ENCODE data around the gene NAA10. TPM values are rescaled to one million over a fixed set of nuclear protein-coding genes. Genes with fewer than 3 reads are reported as not detected.
A peak's percentile ranks its signal among the peaks of the same experiment; 100 is the strongest.

Gene NAA10
- total and polyA plus RNA-seq, 7 experiments from 2014 or later: 37.6 to 79.7 (median 55.4) TPM

DNA sequence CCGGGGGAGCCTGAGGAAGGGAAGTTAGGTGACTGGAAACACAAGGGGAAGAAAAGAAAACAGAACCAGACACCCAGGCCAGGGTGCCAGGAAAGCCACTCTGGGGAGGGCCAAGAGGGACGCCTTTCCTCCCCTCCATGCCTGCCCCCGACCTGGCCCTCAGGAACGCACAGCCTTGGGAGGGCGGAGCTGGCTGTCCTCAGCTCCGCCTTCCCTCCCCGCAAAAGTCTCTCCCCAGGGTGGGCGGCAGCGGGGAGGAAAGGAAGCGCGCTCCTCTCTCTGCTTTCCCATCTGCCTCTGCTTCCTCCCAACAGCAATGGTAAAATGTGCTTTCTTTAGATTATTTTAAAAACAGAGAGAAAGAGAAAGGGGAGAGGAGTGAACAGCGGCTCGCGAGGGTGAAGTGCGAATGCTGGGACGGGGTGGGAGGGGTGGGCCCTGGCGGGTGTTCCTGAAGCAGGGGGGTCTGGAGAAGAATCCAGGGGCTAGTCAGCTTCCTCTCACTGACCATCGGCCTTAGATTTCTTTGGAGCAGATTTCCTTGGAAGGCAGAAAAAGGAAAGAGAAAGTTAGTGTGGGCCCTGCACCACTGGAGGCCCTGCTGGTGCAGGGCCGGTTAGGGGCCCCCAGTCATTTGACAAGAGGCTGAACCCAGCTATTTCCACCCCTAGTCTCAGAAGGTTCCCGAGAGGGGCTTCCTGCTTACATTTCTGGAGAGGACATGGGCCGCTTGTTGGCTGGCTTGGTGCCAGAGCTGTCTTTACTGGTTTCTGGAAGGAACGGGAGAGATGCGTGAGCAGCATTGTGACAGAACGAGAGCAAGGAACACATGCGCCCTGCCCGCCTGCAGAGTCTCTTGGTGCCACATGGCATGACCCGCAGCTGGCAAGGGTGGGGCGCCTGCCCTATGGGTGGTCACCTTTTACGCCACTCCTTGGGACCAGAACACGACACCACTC is 14.3 kb upstream of the NAA10 start:
- POLR2A ChIA-PET: interaction anchor here (0.6 to 21.0 kb wide), 4 partner anchors 20 to 196 kb away, joined by 3 to 384 read pairs (median 33); partner anchors contain the start of genes ARHGAP4, HCFC1 and NAA10
- intact Hi-C loops (cut with micrococcal nuclease): loop anchor here in 1 of 2 donors (2.0 to 5.0 kb wide), 2 partner anchors 42 to 1008 kb away; no protein-coding TSS in a partner anchor
- DNase-seq: no peak
- Histone ChIP-seq H3K4me1 (ENCODE audit: control insufficient read depth in 2 of 2, insufficient read depth in 2 of 2, low read length in 2 of 2) (peaks cover 8 to 15% of the 10 kb centered on the region in 2 donors), H3K9me3 (ENCODE audit: control insufficient read depth in 2 of 3, low read length in 3 of 3) (no peaks in the 10 kb centered on the region), H3K27me3 (ENCODE audit: control insufficient read depth in 2 of 2, insufficient read depth in 2 of 2, low read length in 2 of 2) (no peaks in the 10 kb centered on the region), H3K4me3 (ENCODE audit: low read length) (no peak overlapping the region), H3K36me3 (ENCODE audit: control insufficient read depth in 2 of 3, insufficient read depth in 3 of 3, low read length in 3 of 3) (peaks cover 0 to 48% (median 2%) of the 10 kb centered on the region in 3 experiments), H3K27ac (ENCODE audit: low read depth, low read length) (peak overlapping the region; percentile 55)
- peak overlapping the region in 8 of 9 donors; percentile 49 to 94 (median 72) for H3K27ac Mint-ChIP-seq
- peaks cover 6 to 33% (median 16%) of the 10 kb centered on the region in 7 donors for H3K4me1 Mint-ChIP-seq
- no peak for ATAC-seq
- peaks cover 0 to 33% (median 7%) of the 10 kb centered on the region in 5 donors for H3K36me3 Mint-ChIP-seq
- H3K27me3 Mint-ChIP-seq: no peaks in the 10 kb centered on the region
- no peaks in the 10 kb centered on the region for H3K9me3 Mint-ChIP-seq
- CTCF ChIA-PET: interaction anchor here (0.6 to 10.9 kb wide), 9 partner anchors 16 to 458 kb away, joined by 3 to 168 read pairs (median 5); partner anchors contain the start of genes ARHGAP4 and PLXNB3
- peak overlapping the region in 5 of 10 donors; percentile 35 to 54 (median 45) for H3K4me3 Mint-ChIP-seq

DNA sequence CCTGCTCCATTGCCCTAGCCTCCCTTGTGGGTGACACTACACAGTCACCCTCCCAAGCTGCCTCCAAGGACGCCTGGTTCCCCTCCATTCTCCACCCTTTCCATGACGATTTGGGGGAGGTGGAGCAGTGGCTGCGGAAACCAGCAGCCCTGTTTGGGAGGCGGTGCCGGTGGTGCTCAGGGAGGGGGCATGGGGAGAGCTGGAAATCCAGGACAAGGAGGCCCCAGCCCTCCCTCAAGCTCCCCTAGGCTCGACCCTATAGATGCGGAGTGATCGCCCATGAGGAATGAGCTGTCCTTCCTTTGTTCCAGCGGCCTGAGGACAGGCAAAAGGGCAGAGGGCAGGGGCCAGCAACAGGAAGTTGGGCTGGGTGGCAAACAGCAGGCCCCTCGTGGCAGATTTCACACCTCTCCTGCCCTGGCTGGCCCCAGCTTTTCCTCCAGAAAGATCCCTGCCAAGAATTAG is 13.2 kb upstream of the NAA10 start:
- H3K4me1 Mint-ChIP-seq: peaks cover 6 to 33% (median 20%) of the 10 kb centered on the region in 7 donors
- Histone ChIP-seq H3K36me3 (ENCODE audit: control insufficient read depth in 2 of 3, insufficient read depth in 3 of 3, low read length in 3 of 3) (peaks cover 0 to 38% (median 2%) of the 10 kb centered on the region in 3 experiments), H3K27ac (ENCODE audit: low read depth, low read length) (peak overlapping the region; percentile 48), H3K4me1 (ENCODE audit: control insufficient read depth in 2 of 2, insufficient read depth in 2 of 2, low read length in 2 of 2) (peaks cover 6 to 12% of the 10 kb centered on the region in 2 donors), H3K27me3 (ENCODE audit: control insufficient read depth in 2 of 2, insufficient read depth in 2 of 2, low read length in 2 of 2) (no peaks in the 10 kb centered on the region), H3K4me3 (ENCODE audit: low read length) (no peak overlapping the region), H3K9me3 (ENCODE audit: control insufficient read depth in 2 of 3, low read length in 3 of 3) (no peaks in the 10 kb centered on the region)
- DNase-seq (no peak), ATAC-seq (no peak)
- peak overlapping the region in 1 of 10 donors; percentile 53 for H3K4me3 Mint-ChIP-seq
- POLR2A ChIA-PET: interaction anchor here (0.8 to 21.0 kb wide), 3 partner anchors 21 to 41 kb away, joined by 3 to 384 read pairs (median 63); partner anchors contain the start of genes ARHGAP4, HCFC1 and NAA10
- H3K27ac Mint-ChIP-seq: peak overlapping the region in 7 of 9 donors; percentile 33 to 94 (median 71)
- CTCF ChIA-PET: interaction anchor here (0.6 to 10.9 kb wide), 8 partner anchors 8 to 589 kb away, joined by 3 to 168 read pairs (median 8); partner anchors contain the start of genes ARHGAP4 and PLXNB3
- H3K27me3 Mint-ChIP-seq: no peaks in the 10 kb centered on the region
- intact Hi-C loops (cut with micrococcal nuclease): loop anchor here in 1 of 2 donors (2.0 to 5.0 kb wide), 2 partner anchors 41 to 1007 kb away; no protein-coding TSS in a partner anchor
- H3K36me3 Mint-ChIP-seq: peaks cover 0 to 32% (median 7%) of the 10 kb centered on the region in 5 donors
- H3K9me3 Mint-ChIP-seq: no peaks in the 10 kb centered on the region

DNA sequence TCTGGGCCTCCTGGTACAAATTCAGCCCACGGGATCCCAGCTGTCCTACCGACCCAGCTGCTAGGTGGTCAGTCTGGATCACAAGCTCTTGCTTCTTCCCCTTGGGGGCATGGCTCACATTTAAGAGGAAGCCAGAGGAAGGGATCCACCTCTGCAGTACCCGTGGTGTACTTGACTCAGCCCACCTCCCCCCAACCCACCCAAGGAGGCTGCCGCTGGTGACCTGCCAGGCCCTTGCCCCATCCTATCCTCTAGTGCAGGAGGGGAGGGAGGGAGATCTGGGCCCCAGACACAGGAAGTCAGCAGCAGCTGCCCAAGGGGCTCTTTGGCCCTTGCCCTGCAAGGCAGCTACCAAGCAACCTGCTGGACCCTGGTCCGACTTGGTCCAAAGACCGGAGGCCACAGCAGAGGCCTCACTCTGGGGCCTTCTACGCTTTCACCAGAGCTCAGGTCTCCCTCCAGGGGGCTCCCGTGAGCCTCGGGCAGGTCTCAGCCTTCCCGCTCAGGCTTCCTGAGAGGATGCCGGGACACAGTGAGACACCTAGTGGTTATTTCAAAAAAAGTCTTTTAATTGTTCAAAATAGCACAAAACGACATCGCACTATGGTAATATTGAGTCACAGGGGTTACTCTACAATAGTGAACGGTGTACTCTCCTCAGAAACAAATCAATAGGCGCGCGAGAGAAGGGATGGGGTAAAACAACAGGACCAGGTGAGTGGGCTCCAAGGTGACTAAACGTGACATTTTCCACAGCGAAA is 12.4 kb upstream of the NAA10 start:
- intact Hi-C loops (cut with micrococcal nuclease): loop anchor here (1.0 to 5.0 kb wide), 8 partner anchors 12 to 183 kb away; partner anchors contain the start of genes PLXNB3 (in 2 of the 2), IDH3G (in 1 of the 2), NAA10 (in 1 of the 2) and SSR4 (in 1 of the 2)
- no peak overlapping the region for H3K27ac ChIP-seq (ENCODE audit: low read depth, low read length)

DNA sequence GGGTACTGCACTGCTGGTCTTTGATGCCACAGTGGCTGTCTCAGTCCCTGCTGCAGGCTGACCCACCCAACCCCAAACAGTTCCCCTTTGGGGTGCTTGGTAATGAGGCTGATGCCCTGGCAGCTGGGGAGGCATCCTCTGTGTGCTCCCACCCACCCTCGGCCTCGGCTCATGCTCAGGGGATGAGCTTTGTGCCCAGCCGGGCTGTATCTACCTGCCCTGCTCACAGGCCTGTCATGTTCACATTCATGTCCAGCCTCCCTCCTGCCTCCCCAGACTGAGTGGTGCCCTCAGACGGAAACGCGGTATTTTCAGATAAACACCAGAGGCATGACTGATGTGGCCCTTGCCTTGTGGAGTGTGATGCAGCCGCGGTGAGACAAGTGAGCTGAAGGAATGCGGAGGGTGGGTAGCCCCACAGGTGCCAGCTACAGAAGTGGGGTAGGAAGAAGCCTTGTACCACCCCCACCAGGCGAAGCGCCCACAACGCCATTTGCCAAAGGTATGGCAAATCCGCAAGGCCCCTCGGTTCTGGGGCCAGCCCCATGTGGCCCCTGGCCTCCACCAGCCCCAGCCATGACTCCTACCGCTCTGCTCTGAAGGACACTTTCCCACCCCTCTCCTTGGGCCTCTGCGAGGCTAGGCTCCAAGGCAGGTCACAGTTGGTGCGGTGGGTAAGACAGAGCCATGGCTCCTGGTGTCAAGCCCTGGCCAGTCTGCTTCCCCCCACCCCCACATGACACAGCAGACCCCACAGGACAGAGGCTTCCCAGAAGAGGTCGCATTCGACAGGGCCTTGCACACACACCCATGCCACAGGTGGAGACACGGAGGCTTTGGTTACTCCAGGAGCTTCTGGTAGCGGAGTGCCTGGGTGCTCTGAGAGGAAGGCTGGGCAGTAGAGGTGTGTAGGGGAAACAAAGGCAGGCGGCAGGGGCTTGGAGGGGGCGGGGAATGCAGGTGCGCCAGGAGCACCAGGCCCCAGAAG is 11.4 kb upstream of the NAA10 start:
- CTCF ChIA-PET: interaction anchor here (1.0 to 10.9 kb wide), 8 partner anchors 12 to 183 kb away, joined by 3 to 168 read pairs (median 6); partner anchors contain the start of genes ARHGAP4, NAA10 and PLXNB3

More for the DNA sequence above, 12.4 kb upstream of the NAA10 start:
- Histone ChIP-seq H3K36me3 (ENCODE audit: control insufficient read depth in 2 of 3, insufficient read depth in 3 of 3, low read length in 3 of 3) (peaks cover 0 to 29% (median 2%) of the 10 kb centered on the region in 3 experiments), H3K27me3 (ENCODE audit: control insufficient read depth in 2 of 2, insufficient read depth in 2 of 2, low read length in 2 of 2) (no peaks in the 10 kb centered on the region), H3K4me1 (ENCODE audit: control insufficient read depth in 2 of 2, insufficient read depth in 2 of 2, low read length in 2 of 2) (peaks cover 3 to 9% of the 10 kb centered on the region in 2 donors), H3K9me3 (ENCODE audit: control insufficient read depth in 2 of 3, low read length in 3 of 3) (no peaks in the 10 kb centered on the region), H3K4me3 (ENCODE audit: low read length) (no peak overlapping the region)
- Mint-ChIP-seq H3K27ac (peak overlapping the region; percentile 26 to 94 (median 87)), H3K36me3 (peaks cover 0 to 32% (median 7%) of the 10 kb centered on the region in 5 donors), H3K4me1 (peaks cover 6 to 30% (median 20%) of the 10 kb centered on the region in 7 donors), H3K9me3 (no peaks in the 10 kb centered on the region), H3K4me3 (peak overlapping the region; percentile 0 to 69 (median 32)), H3K27me3 (no peaks in the 10 kb centered on the region)
- ChIA-PET POLR2A (interaction anchor here (0.8 to 21.0 kb wide), 3 partner anchors 20 to 68 kb away, joined by 3 to 384 read pairs (median 63); partner anchors contain the start of genes ARHGAP4, HCFC1 and NAA10), CTCF (interaction anchor here (0.6 to 10.9 kb wide), 11 partner anchors 8 to 318 kb away, joined by 3 to 168 read pairs (median 7); partner anchors contain the start of genes ARHGAP4 and PLXNB3)
- ATAC-seq (peak; percentile 93), DNase-seq (peak; percentile 58 to 83 (median 78))

GRCh38 chrX:153944800-153945150 is 9.9 kb upstream of the NAA10 start:
- Histone ChIP-seq H3K4me1 (ENCODE audit: control insufficient read depth in 2 of 2, insufficient read depth in 2 of 2, low read length in 2 of 2) (peaks cover 3 to 9% of the 10 kb centered on the region in 2 donors), H3K9me3 (ENCODE audit: control insufficient read depth in 2 of 3, low read length in 3 of 3) (no peaks in the 10 kb centered on the region), H3K27ac (ENCODE audit: low read depth, low read length) (peak overlapping the region; percentile 68), H3K4me3 (ENCODE audit: low read length) (no peak overlapping the region), H3K36me3 (ENCODE audit: control insufficient read depth in 2 of 3, insufficient read depth in 3 of 3, low read length in 3 of 3) (peaks cover 0 to 11% (median 0%) of the 10 kb centered on the region in 3 experiments), H3K27me3 (ENCODE audit: control insufficient read depth in 2 of 2, insufficient read depth in 2 of 2, low read length in 2 of 2) (no peaks in the 10 kb centered on the region)
- ATAC-seq (peak; percentile 15), DNase-seq (no peak)
- ChIA-PET POLR2A (interaction anchor here (7.7 to 21.0 kb wide), 2 partner anchors 18 to 24 kb away, joined by 63 to 384 read pairs; partner anchors contain the start of genes ARHGAP4, HCFC1 and NAA10), CTCF (interaction anchor here (0.6 to 10.9 kb wide), 4 partner anchors 9 to 181 kb away, joined by 3 to 168 read pairs (median 4); partner anchors contain the start of gene ARHGAP4)
- Mint-ChIP-seq H3K9me3 (no peaks in the 10 kb centered on the region), H3K36me3 (peaks cover 0 to 15% (median 4%) of the 10 kb centered on the region in 5 donors), H3K4me1 (peaks cover 6 to 43% (median 21%) of the 10 kb centered on the region in 7 donors), H3K27me3 (no peaks in the 10 kb centered on the region), H3K4me3 (peak overlapping the region in 7 of 10 donors; percentile 39 to 90 (median 85)), H3K27ac (peak overlapping the region in 4 of 9 donors; percentile 9 to 81 (median 80))
- intact Hi-C loops (cut with micrococcal nuclease): loop anchor here in 1 of 2 donors (5.0 kb wide), 1 partner anchor 37 kb away; no protein-coding TSS in a partner anchor

More for the DNA sequence above, 11.4 kb upstream of the NAA10 start:
- Histone ChIP-seq H3K4me1 (ENCODE audit: control insufficient read depth in 2 of 2, insufficient read depth in 2 of 2, low read length in 2 of 2) (peaks cover 3 to 9% of the 10 kb centered on the region in 2 donors), H3K27ac (ENCODE audit: low read depth, low read length) (no peak overlapping the region), H3K27me3 (ENCODE audit: control insufficient read depth in 2 of 2, insufficient read depth in 2 of 2, low read length in 2 of 2) (no peaks in the 10 kb centered on the region), H3K9me3 (ENCODE audit: control insufficient read depth in 2 of 3, low read length in 3 of 3) (no peaks in the 10 kb centered on the region), H3K4me3 (ENCODE audit: low read length) (no peak overlapping the region), H3K36me3 (ENCODE audit: control insufficient read depth in 2 of 3, insufficient read depth in 3 of 3, low read length in 3 of 3) (peaks cover 0 to 20% (median 2%) of the 10 kb centered on the region in 3 experiments)
- intact Hi-C loops (cut with micrococcal nuclease): loop anchor here in 1 of 2 donors (2.0 to 5.0 kb wide), 2 partner anchors 23 to 39 kb away; no protein-coding TSS in a partner anchor
- peak overlapping the region in 3 of 10 donors; percentile 9 to 23 (median 11) for H3K4me3 Mint-ChIP-seq
- H3K27ac Mint-ChIP-seq: peak overlapping the region in 2 of 9 donors; percentile 28 to 29
- H3K27me3 Mint-ChIP-seq: no peaks in the 10 kb centered on the region
- DNase-seq: no peak
- H3K9me3 Mint-ChIP-seq: no peaks in the 10 kb centered on the region
- H3K4me1 Mint-ChIP-seq: peaks cover 6 to 32% (median 22%) of the 10 kb centered on the region in 7 donors
- no peak for ATAC-seq
- POLR2A ChIA-PET: interaction anchor here (7.7 to 21.0 kb wide), 2 partner anchors 19 to 22 kb away, joined by 63 to 384 read pairs; partner anchors contain the start of genes ARHGAP4, HCFC1 and NAA10
- peaks cover 0 to 28% (median 7%) of the 10 kb centered on the region in 5 donors for H3K36me3 Mint-ChIP-seq

Data from naive thymus-derived CD4-positive, alpha-beta T cell (primary cell).